ENCODE data around the gene CASP8.
"Not testable (repeated sequence)": the region's sequence is repeated elsewhere in the genome, so short reads cannot be mapped to it uniquely, and the experiment has no call there.

The CASP8 gene

GRCh38 chr2:201260302-201260800 lies at the start of gene CASP8:
Gene CASP8 (plus strand): TSS chr2:201260536. CDS start chr2:201266487, 5,951 bp downstream.
- DNase-seq (ENCODE audit: low spot score) = no peak

- no peak for DNase-seq (ENCODE audit: low spot score)
Observed at GRCh38 chr2:201215963-201216362, 44.4 kb upstream of the CASP8 start.

- no peak for DNase-seq (ENCODE audit: low spot score)
Observed at GRCh38 chr2:201216918-201217317, 43.4 kb upstream of the CASP8 start.

GRCh38 chr2:201218780-201219179 lies 41.6 kb upstream of the CASP8 start:
- DNase-seq (ENCODE audit: low spot score) = no peak

GRCh38 chr2:201219328-201220096 lies 40.8 kb upstream of the CASP8 start:
- no peak for DNase-seq (ENCODE audit: low spot score)

- no peak for DNase-seq (ENCODE audit: low spot score)
Observed at GRCh38 chr2:201220102-201220570, 40.2 kb upstream of the CASP8 start.

- no peak for DNase-seq (ENCODE audit: low spot score)
Observed at GRCh38 chr2:201223089-201224073, 37.0 kb upstream of the CASP8 start.

- no peak for DNase-seq (ENCODE audit: low spot score)
Observed at GRCh38 chr2:201228271-201228911, 31.9 kb upstream of the CASP8 start.

GRCh38 chr2:201228912-201229290 lies 31.4 kb upstream of the CASP8 start:
- no peak for DNase-seq (ENCODE audit: low spot score)

- peak; percentile 85 for DNase-seq (ENCODE audit: low spot score)
Observed at GRCh38 chr2:201231781-201232466, 28.4 kb upstream of the CASP8 start.

- DNase-seq (ENCODE audit: low spot score) = peak; percentile 6
Observed at GRCh38 chr2:201232467-201232815, 27.9 kb upstream of the CASP8 start.

- peak; percentile 77 for DNase-seq (ENCODE audit: low spot score)
Observed at GRCh38 chr2:201233192-201233811, 27.0 kb upstream of the CASP8 start.

- no peak for DNase-seq (ENCODE audit: low spot score)
Observed at GRCh38 chr2:201233812-201234662, 26.3 kb upstream of the CASP8 start.

- no peak for DNase-seq (ENCODE audit: low spot score)
Observed at GRCh38 chr2:201234663-201235135, 25.6 kb upstream of the CASP8 start.

GRCh38 chr2:201235860-201236811 lies 24.2 kb upstream of the CASP8 start:
- DNase-seq (ENCODE audit: low spot score) = peak; percentile 71

- no peak for DNase-seq (ENCODE audit: low spot score)
Observed at GRCh38 chr2:201237486-201238123, 22.7 kb upstream of the CASP8 start.

- not testable (repeated sequence) for DNase-seq (ENCODE audit: low spot score)
Observed at GRCh38 chr2:201239167-201239935, 21.0 kb upstream of the CASP8 start.

All from cerebellar cortex (tissue), 1 donor.